ENCODE results near the gene RICTOR.

Gene RICTOR

GRCh38 chr5:39059064-39059463, 15.1 kb downstream of the RICTOR start:
- Histone ChIP-seq H4K5ac (ENCODE audit: low read length) (no peak overlapping the region), H3K4me1 (ENCODE audit: control insufficient read depth, low read depth, low read length) (no peaks in the 10 kb centered on the region), H3K4me2 (ENCODE audit: low read length) (no peak overlapping the region), H3K23ac (ENCODE audit: low read length) (no peak overlapping the region), H3K27me3 (ENCODE audit: insufficient read depth, low read length, poor library complexity) (no peaks in the 10 kb centered on the region), H3K36me3 (ENCODE audit: control insufficient read depth, insufficient read depth, low read length) (no peaks in the 10 kb centered on the region), H3K79me2 (ENCODE audit: control insufficient read depth, insufficient read depth, low read length) (peaks cover 2% of the 10 kb centered on the region), H3K56ac (ENCODE audit: low read length) (no peak overlapping the region), H2BK120ac (ENCODE audit: low read depth, low read length) (no peak overlapping the region), H3K9ac (ENCODE audit: low read length) (no peak overlapping the region), H3K4ac (ENCODE audit: low read depth, low read length) (no peak overlapping the region), H2AK5ac (ENCODE audit: low read length) (no peak overlapping the region), H2BK15ac (replicated peaks; ENCODE audit: low read depth) (no peak overlapping the region), H3K27ac (ENCODE audit: low read depth, low read length) (no peak overlapping the region), H3K18ac (ENCODE audit: low read length) (no peak overlapping the region), H3K4me3 (ENCODE audit: low read length) (no peak overlapping the region), H2BK5ac (ENCODE audit: low read length) (no peak overlapping the region), H4K8ac (ENCODE audit: low read depth, low read length) (no peak overlapping the region), H3K79me1 (ENCODE audit: low read length) (peaks cover 4% of the 10 kb centered on the region)
- no CpG with 5 or more reads among the region's 2 CpGs for WGBS (ENCODE audit: extremely low coverage, insufficient coverage, low lambda C conversion rate)
- no peak for DNase-seq

GRCh38 chr5:39058178-39058921, 15.8 kb downstream of the RICTOR start:
- no peak overlapping the region for H4K5ac ChIP-seq (ENCODE audit: low read length)
- no peak overlapping the region for H3K23ac ChIP-seq (ENCODE audit: low read length)
- H3K36me3 ChIP-seq (ENCODE audit: control insufficient read depth, insufficient read depth, low read length) = no peaks in the 10 kb centered on the region
- no peak for DNase-seq
- no peak overlapping the region for H3K4ac ChIP-seq (ENCODE audit: low read depth, low read length)
- H3K79me1 ChIP-seq (ENCODE audit: low read length) = peaks cover 4% of the 10 kb centered on the region
- no CpG with 5 or more reads among the region's 2 CpGs for WGBS (ENCODE audit: extremely low coverage, insufficient coverage, low lambda C conversion rate)
- H3K18ac ChIP-seq (ENCODE audit: low read length) = no peak overlapping the region
- no peak overlapping the region for H3K27ac ChIP-seq (ENCODE audit: low read depth, low read length)
- H3K4me3 ChIP-seq (ENCODE audit: low read length) = no peak overlapping the region
- no peaks in the 10 kb centered on the region for H3K27me3 ChIP-seq (ENCODE audit: insufficient read depth, low read length, poor library complexity)
- H4K8ac ChIP-seq (ENCODE audit: low read depth, low read length) = no peak overlapping the region
- peaks cover 2% of the 10 kb centered on the region for H3K79me2 ChIP-seq (ENCODE audit: control insufficient read depth, insufficient read depth, low read length)
- no peak overlapping the region for H2BK15ac ChIP-seq (replicated peaks; ENCODE audit: low read depth)
- no peak overlapping the region for H3K56ac ChIP-seq (ENCODE audit: low read length)
- no peak overlapping the region for H2BK5ac ChIP-seq (ENCODE audit: low read length)
- no peak overlapping the region for H3K4me2 ChIP-seq (ENCODE audit: low read length)
- no peak overlapping the region for H2AK5ac ChIP-seq (ENCODE audit: low read length)
- no peak overlapping the region for H2BK120ac ChIP-seq (ENCODE audit: low read depth, low read length)
- H3K4me1 ChIP-seq (ENCODE audit: control insufficient read depth, low read depth, low read length) = no peaks in the 10 kb centered on the region
- H3K9ac ChIP-seq (ENCODE audit: low read length) = no peak overlapping the region

- Histone ChIP-seq H3K36me3 (ENCODE audit: control insufficient read depth, insufficient read depth, low read length) (no peaks in the 10 kb centered on the region), H3K4ac (ENCODE audit: low read depth, low read length) (no peak overlapping the region), H3K27me3 (ENCODE audit: insufficient read depth, low read length, poor library complexity) (no peaks in the 10 kb centered on the region), H2BK5ac (ENCODE audit: low read length) (no peak overlapping the region), H3K79me2 (ENCODE audit: control insufficient read depth, insufficient read depth, low read length) (peaks cover 2% of the 10 kb centered on the region), H3K27ac (ENCODE audit: low read depth, low read length) (no peak overlapping the region), H3K56ac (ENCODE audit: low read length) (no peak overlapping the region), H2BK15ac (replicated peaks; ENCODE audit: low read depth) (no peak overlapping the region), H2AK5ac (ENCODE audit: low read length) (no peak overlapping the region), H3K4me3 (ENCODE audit: low read length) (no peak overlapping the region), H3K79me1 (ENCODE audit: low read length) (peaks cover 4% of the 10 kb centered on the region), H3K4me2 (ENCODE audit: low read length) (no peak overlapping the region), H3K23ac (ENCODE audit: low read length) (no peak overlapping the region), H2BK120ac (ENCODE audit: low read depth, low read length) (no peak overlapping the region), H4K8ac (ENCODE audit: low read depth, low read length) (no peak overlapping the region), H4K5ac (ENCODE audit: low read length) (no peak overlapping the region), H3K18ac (ENCODE audit: low read length) (no peak overlapping the region), H3K4me1 (ENCODE audit: control insufficient read depth, low read depth, low read length) (no peaks in the 10 kb centered on the region), H3K9ac (ENCODE audit: low read length) (no peak overlapping the region)
- DNase-seq = no peak
- no CpG with 5 or more reads among the region's 2 CpGs for WGBS (ENCODE audit: extremely low coverage, insufficient coverage, low lambda C conversion rate)
These were observed 16.5 kb downstream of the RICTOR start for GRCh38 chr5:39057734-39058133.

DNA sequence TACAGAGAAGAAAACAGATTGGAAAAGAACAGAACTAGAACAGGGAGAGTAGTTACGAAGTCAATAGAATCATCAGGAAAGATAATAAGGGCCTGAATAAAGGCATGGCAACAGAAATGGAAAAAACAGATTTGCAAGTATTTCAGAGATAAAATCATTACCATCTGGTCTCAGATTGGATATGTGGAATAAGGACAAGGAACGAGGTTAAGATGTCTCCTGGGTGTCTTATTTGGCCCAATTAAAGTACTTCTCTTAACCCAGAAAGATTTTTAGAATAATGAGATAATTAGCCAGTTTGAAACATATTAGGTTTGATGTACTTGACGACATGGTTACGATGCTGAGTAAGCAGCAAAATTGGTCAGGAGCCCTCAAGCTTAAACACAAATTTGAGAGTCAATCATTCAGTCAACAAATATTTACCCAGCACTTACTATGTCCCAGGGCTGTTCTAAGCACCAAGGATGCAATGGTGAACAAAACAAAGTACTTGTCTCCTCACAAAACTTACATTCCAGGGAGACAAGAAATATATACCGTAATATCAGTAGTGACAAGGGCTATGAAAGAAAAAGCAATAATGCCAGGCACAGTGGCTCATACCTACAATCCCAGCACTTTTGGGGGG, 18.3 kb downstream of the RICTOR start:
- Histone ChIP-seq H3K4me1 (ENCODE audit: control insufficient read depth, low read depth, low read length) (no peaks in the 10 kb centered on the region), H3K23ac (ENCODE audit: low read length) (no peak overlapping the region), H3K9ac (ENCODE audit: low read length) (no peak overlapping the region), H3K79me1 (ENCODE audit: low read length) (peaks cover 6% of the 10 kb centered on the region), H3K4me3 (ENCODE audit: low read length) (no peak overlapping the region), H3K27ac (ENCODE audit: low read depth, low read length) (no peak overlapping the region), H2BK5ac (ENCODE audit: low read length) (no peak overlapping the region), H4K5ac (ENCODE audit: low read length) (no peak overlapping the region), H4K8ac (ENCODE audit: low read depth, low read length) (no peak overlapping the region), H3K79me2 (ENCODE audit: control insufficient read depth, insufficient read depth, low read length) (peaks cover 4% of the 10 kb centered on the region), H3K56ac (ENCODE audit: low read length) (no peak overlapping the region), H3K27me3 (ENCODE audit: insufficient read depth, low read length, poor library complexity) (no peaks in the 10 kb centered on the region), H2AK5ac (ENCODE audit: low read length) (no peak overlapping the region), H2BK15ac (replicated peaks; ENCODE audit: low read depth) (no peak overlapping the region), H3K4me2 (ENCODE audit: low read length) (no peak overlapping the region), H3K18ac (ENCODE audit: low read length) (no peak overlapping the region), H3K36me3 (ENCODE audit: control insufficient read depth, insufficient read depth, low read length) (no peaks in the 10 kb centered on the region), H3K4ac (ENCODE audit: low read depth, low read length) (no peak overlapping the region), H2BK120ac (ENCODE audit: low read depth, low read length) (no peak overlapping the region)
- WGBS (ENCODE audit: extremely low coverage, insufficient coverage, low lambda C conversion rate) = no CpG with 5 or more reads among the region's 5 CpGs
- DNase-seq = no peak

- Histone ChIP-seq H3K4me2 (ENCODE audit: low read length) (no peak overlapping the region), H3K36me3 (ENCODE audit: control insufficient read depth, insufficient read depth, low read length) (no peaks in the 10 kb centered on the region), H3K18ac (ENCODE audit: low read length) (no peak overlapping the region), H3K9ac (ENCODE audit: low read length) (no peak overlapping the region), H3K79me2 (ENCODE audit: control insufficient read depth, insufficient read depth, low read length) (peaks cover 4% of the 10 kb centered on the region), H2BK120ac (ENCODE audit: low read depth, low read length) (no peak overlapping the region), H3K4ac (ENCODE audit: low read depth, low read length) (no peak overlapping the region), H4K8ac (ENCODE audit: low read depth, low read length) (no peak overlapping the region), H3K4me1 (ENCODE audit: control insufficient read depth, low read depth, low read length) (no peaks in the 10 kb centered on the region), H2BK15ac (replicated peaks; ENCODE audit: low read depth) (no peak overlapping the region), H3K27ac (ENCODE audit: low read depth, low read length) (no peak overlapping the region), H4K5ac (ENCODE audit: low read length) (no peak overlapping the region), H3K23ac (ENCODE audit: low read length) (no peak overlapping the region), H3K79me1 (ENCODE audit: low read length) (peaks cover 6% of the 10 kb centered on the region), H3K4me3 (ENCODE audit: low read length) (no peak overlapping the region), H3K27me3 (ENCODE audit: insufficient read depth, low read length, poor library complexity) (no peaks in the 10 kb centered on the region), H2BK5ac (ENCODE audit: low read length) (no peak overlapping the region), H3K56ac (ENCODE audit: low read length) (no peak overlapping the region), H2AK5ac (ENCODE audit: low read length) (no peak overlapping the region)
- WGBS (ENCODE audit: extremely low coverage, insufficient coverage, low lambda C conversion rate) = no CpG with 5 or more reads among the region's 3 CpGs
- no peak for DNase-seq
These were observed 19.0 kb downstream of the RICTOR start for GRCh38 chr5:39055027-39055767.

All from mesendoderm (in vitro differentiated cells).